ENCODE data around the gene SERGEF. TPM values are rescaled to one million over a fixed set of nuclear protein-coding genes. Genes with fewer than 3 reads are reported as not detected.

The SERGEF gene
- polyA plus RNA-seq, 1 of the 3 experiments (the other 2 are of a cell fraction) = 23.1 TPM

DNA sequence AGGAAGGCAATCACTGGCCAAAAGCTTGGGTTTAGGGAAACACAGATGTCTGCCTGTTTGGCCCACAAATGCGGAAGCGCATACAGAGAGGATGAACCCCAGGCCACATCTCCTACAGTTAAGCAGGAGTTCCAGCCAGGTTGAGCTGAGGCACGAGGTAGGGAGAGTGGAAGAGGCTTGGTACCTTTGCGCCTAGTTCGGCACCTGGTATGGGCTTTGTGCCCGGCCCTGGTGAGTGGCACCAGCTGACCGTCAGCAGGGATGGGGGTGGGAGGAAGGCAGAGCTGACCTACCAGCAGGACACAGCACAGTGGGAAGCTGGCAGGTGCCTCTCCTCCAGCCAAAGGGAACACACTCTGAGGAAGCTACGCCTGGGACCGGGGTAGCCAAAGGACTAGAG, 220.7 kb downstream of the SERGEF start:
- TF ChIP-seq MEF2A (IDR thresholded peaks at IDR 0.05; ENCODE audit: borderline replicate concordance, low read depth) (no peak), MXI1 (IDR thresholded peaks at IDR 0.05; ENCODE audit: low read depth, low read length) (no peak), RFX5 (IDR thresholded peaks at IDR 0.05; ENCODE audit: low read length) (no peak), RAD21 (IDR thresholded peaks at IDR 0.05; ENCODE audit: low read length) (no peak), GATA2 (CRISPR knock-in tag; IDR thresholded peaks at IDR 0.05) (no peak), EZH2phosphoT487 (IDR thresholded peaks at IDR 0.05; ENCODE audit: borderline replicate concordance, low read depth) (no peak), EP300 (IDR thresholded peaks at IDR 0.05; ENCODE audit: borderline replicate concordance in 1 of 2, low read depth in 1 of 2, low read length in 1 of 2) (no peak), NFIC (IDR thresholded peaks at IDR 0.05; ENCODE audit: borderline replicate concordance) (no peak), FOXM1 (IDR thresholded peaks at IDR 0.05; ENCODE audit: low read depth) (no peak), TAF1 (IDR thresholded peaks at IDR 0.05; ENCODE audit: borderline replicate concordance, low read depth, low read length) (no peak), FOXJ3 (CRISPR knock-in tag; IDR thresholded peaks at IDR 0.05) (no peak), ELF1 (IDR thresholded peaks at IDR 0.05) (no peak), CHD2 (IDR thresholded peaks at IDR 0.05; ENCODE audit: low read length, partially characterized antibody) (no peak)
- TF ChIP-seq, protein P1, sequence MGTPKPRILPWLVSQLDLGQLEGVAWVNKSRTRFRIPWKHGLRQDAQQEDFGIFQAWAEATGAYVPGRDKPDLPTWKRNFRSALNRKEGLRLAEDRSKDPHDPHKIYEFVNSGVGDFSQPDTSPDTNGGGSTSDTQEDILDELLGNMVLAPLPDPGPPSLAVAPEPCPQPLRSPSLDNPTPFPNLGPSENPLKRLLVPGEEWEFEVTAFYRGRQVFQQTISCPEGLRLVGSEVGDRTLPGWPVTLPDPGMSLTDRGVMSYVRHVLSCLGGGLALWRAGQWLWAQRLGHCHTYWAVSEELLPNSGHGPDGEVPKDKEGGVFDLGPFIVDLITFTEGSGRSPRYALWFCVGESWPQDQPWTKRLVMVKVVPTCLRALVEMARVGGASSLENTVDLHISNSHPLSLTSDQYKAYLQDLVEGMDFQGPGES (IDR thresholded peaks at IDR 0.05; ENCODE audit: low read depth, low read length) = no peak
- TF ChIP-seq, protein P2, sequence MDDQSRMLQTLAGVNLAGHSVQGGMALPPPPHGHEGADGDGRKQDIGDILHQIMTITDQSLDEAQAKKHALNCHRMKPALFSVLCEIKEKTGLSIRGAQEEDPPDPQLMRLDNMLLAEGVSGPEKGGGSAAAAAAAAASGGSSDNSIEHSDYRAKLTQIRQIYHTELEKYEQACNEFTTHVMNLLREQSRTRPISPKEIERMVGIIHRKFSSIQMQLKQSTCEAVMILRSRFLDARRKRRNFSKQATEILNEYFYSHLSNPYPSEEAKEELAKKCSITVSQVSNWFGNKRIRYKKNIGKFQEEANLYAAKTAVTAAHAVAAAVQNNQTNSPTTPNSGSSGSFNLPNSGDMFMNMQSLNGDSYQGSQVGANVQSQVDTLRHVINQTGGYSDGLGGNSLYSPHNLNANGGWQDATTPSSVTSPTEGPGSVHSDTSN (IDR thresholded peaks at IDR 0.05) = no peak
- TF ChIP-seq, protein P3, sequence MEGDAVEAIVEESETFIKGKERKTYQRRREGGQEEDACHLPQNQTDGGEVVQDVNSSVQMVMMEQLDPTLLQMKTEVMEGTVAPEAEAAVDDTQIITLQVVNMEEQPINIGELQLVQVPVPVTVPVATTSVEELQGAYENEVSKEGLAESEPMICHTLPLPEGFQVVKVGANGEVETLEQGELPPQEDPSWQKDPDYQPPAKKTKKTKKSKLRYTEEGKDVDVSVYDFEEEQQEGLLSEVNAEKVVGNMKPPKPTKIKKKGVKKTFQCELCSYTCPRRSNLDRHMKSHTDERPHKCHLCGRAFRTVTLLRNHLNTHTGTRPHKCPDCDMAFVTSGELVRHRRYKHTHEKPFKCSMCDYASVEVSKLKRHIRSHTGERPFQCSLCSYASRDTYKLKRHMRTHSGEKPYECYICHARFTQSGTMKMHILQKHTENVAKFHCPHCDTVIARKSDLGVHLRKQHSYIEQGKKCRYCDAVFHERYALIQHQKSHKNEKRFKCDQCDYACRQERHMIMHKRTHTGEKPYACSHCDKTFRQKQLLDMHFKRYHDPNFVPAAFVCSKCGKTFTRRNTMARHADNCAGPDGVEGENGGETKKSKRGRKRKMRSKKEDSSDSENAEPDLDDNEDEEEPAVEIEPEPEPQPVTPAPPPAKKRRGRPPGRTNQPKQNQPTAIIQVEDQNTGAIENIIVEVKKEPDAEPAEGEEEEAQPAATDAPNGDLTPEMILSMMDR (IDR thresholded peaks at IDR 0.05) = no peak
- TF ChIP-seq, protein P4, sequence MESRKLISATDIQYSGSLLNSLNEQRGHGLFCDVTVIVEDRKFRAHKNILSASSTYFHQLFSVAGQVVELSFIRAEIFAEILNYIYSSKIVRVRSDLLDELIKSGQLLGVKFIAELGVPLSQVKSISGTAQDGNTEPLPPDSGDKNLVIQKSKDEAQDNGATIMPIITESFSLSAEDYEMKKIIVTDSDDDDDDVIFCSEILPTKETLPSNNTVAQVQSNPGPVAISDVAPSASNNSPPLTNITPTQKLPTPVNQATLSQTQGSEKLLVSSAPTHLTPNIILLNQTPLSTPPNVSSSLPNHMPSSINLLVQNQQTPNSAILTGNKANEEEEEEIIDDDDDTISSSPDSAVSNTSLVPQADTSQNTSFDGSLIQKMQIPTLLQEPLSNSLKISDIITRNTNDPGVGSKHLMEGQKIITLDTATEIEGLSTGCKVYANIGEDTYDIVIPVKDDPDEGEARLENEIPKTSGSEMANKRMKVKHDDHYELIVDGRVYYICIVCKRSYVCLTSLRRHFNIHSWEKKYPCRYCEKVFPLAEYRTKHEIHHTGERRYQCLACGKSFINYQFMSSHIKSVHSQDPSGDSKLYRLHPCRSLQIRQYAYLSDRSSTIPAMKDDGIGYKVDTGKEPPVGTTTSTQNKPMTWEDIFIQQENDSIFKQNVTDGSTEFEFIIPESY (IDR thresholded peaks at IDR 0.05; ENCODE audit: borderline replicate concordance, low read depth) = no peak
- TF ChIP-seq, protein P5, sequence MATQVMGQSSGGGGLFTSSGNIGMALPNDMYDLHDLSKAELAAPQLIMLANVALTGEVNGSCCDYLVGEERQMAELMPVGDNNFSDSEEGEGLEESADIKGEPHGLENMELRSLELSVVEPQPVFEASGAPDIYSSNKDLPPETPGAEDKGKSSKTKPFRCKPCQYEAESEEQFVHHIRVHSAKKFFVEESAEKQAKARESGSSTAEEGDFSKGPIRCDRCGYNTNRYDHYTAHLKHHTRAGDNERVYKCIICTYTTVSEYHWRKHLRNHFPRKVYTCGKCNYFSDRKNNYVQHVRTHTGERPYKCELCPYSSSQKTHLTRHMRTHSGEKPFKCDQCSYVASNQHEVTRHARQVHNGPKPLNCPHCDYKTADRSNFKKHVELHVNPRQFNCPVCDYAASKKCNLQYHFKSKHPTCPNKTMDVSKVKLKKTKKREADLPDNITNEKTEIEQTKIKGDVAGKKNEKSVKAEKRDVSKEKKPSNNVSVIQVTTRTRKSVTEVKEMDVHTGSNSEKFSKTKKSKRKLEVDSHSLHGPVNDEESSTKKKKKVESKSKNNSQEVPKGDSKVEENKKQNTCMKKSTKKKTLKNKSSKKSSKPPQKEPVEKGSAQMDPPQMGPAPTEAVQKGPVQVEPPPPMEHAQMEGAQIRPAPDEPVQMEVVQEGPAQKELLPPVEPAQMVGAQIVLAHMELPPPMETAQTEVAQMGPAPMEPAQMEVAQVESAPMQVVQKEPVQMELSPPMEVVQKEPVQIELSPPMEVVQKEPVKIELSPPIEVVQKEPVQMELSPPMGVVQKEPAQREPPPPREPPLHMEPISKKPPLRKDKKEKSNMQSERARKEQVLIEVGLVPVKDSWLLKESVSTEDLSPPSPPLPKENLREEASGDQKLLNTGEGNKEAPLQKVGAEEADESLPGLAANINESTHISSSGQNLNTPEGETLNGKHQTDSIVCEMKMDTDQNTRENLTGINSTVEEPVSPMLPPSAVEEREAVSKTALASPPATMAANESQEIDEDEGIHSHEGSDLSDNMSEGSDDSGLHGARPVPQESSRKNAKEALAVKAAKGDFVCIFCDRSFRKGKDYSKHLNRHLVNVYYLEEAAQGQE (IDR thresholded peaks at IDR 0.05; ENCODE audit: low read depth, low read length) = no peak
- Histone ChIP-seq H4K20me1 (ENCODE audit: insufficient read depth) (no peaks in the 10 kb centered on the region), H3K9ac (no peak overlapping the region), H3K4me3 (ENCODE audit: low read depth in 2 of 2, low read length in 1 of 2) (no peak overlapping the region), H3K4me1 (ENCODE audit: control insufficient read depth in 1 of 2, insufficient read depth in 2 of 2, low read depth in 1 of 2, low read length in 1 of 2) (no peaks in the 10 kb centered on the region), H3K4me2 (no peak overlapping the region), H3K27me3 (ENCODE audit: insufficient read depth) (no peaks in the 10 kb centered on the region), H3K9me2 (no peaks in the 10 kb centered on the region), H3K79me2 (ENCODE audit: insufficient read depth) (no peaks in the 10 kb centered on the region), H3K27ac (ENCODE audit: low read depth in 2 of 2, low read length in 1 of 2) (no peak overlapping the region), H3K9me3 (no peaks in the 10 kb centered on the region), H2AFZ (ENCODE audit: low read depth) (no peak overlapping the region), H3F3A (replicated peaks; ENCODE audit: insufficient read depth) (no peaks in the 10 kb centered on the region), H3K36me3 (replicated peaks in 1 of 2; ENCODE audit: control insufficient read depth in 1 of 2, insufficient read depth in 2 of 2, low read length in 1 of 2) (no peaks in the 10 kb centered on the region)
- no peak for DNase-seq
- CTCF ChIA-PET = no interaction called here
- 89% methylated on average over 7 of the region's 9 CpGs for WGBS (ENCODE audit: low lambda C conversion rate)
- POLR2A ChIA-PET = no interaction called here

All from SK-N-SH (cell line).